C4-2B (cell line): Measurements from ENCODE around the gene SOS2.

Experiments
- CTCF ChIP-seq: fragments of 450-650 bp; conservative IDR thresholded peaks from 2 replicates; pipeline ENCODE4 v1.5.1; 2017; ENCODE audit warnings: mild to moderate bottlenecking
- ZFX ChIP-seq: fragments of 450-650 bp; IDR thresholded peaks from 2 replicates; pipeline ENCODE4 v1.6.1; 2017

DNA sequence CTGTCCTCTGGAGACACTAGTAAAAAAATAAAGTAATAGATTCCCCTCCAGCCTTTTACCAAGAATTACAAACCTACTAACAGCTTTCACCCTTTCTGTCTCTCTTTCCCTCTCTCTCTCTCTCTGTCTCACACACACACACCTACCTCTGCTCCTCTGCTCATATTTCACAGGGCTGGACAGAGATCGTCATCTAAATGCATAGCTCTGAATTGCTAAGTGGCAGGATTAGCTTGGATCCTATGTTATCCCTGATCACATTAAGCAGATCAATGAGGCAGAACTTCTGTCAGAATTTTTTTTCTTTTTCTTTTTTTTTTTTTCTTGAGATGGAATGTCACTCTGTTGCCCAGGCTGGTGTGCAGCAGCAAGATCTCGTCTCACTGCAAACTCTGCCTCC, 137.9 kb downstream of the SOS2 start:
- TF ChIP-seq CTCF (no peak), ZFX (no peak)
